GM10248 (cell line): Measurements from ENCODE around the gene SIGLEC6.

Source experiments
- CTCF ChIA-PET: fragments of 300-600 bp; sonication (Branson Sonifier 250); formaldehyde crosslinking; extraction: SDS; loops from one replicate; lab custom pipeline; 2021; ENCODE audit warnings: antibody characterized with exemption; lab: Yijun Ruan, JAX
- POLR2A ChIA-PET: fragments of 350-650 bp; sonication (Branson Sonifier 250); formaldehyde crosslinking; extraction: SDS; loops from one replicate; lab custom pipeline; 2020; ENCODE audit warnings: antibody characterized with exemption; lab: Yijun Ruan, JAX
- DNase-seq: peaks from one replicate; pipeline ENCODE4 v3.0.0; 2012; ENCODE audit errors: extremely low spot score
- CTCF ChIP-seq: IDR thresholded peaks from 2 replicates; pipeline ENCODE4 v1.5.1; 2012; ENCODE audit warnings: mild to moderate bottlenecking, low read depth; ENCODE audit errors: extremely low read depth, missing control alignments, control extremely low read depth

SIGLEC6 gene

GRCh38 chr19:51570962-51571575, 39.6 kb upstream of the SIGLEC6 start, which contains the start of gene ZNF175:
TSS of gene ZNF175 (plus strand) at chr19:51571283. CDS start at chr19:51573330, 2,047 bp downstream.
- ChIA-PET CTCF (interaction anchor here (1.1 kb wide), 1 partner anchor 37 kb away, joined by 4 read pairs; no protein-coding TSS in a partner anchor), POLR2A (no interaction called here)
- no peak for TF ChIP-seq CTCF
- peak; percentile 80 for DNase-seq

GRCh38 chr19:51568456-51568855, 37.0 kb upstream of the SIGLEC6 start:
- POLR2A ChIA-PET: no interaction called here
- no peak for TF ChIP-seq CTCF
- CTCF ChIA-PET: no interaction called here
- no peak for DNase-seq

GRCh38 chr19:51567583-51567982, 36.1 kb upstream of the SIGLEC6 start:
- ChIA-PET POLR2A (no interaction called here), CTCF (no interaction called here)
- no peak for DNase-seq
- TF ChIP-seq CTCF: no peak

- no peak for TF ChIP-seq CTCF
- no peak for DNase-seq
- ChIA-PET POLR2A (no interaction called here), CTCF (interaction anchor here (0.9 to 1.9 kb wide), 5 partner anchors 11 to 170 kb away, joined by 3 to 6 read pairs (median 4); no protein-coding TSS in a partner anchor)
These were observed 35.1 kb upstream of the SIGLEC6 start for GRCh38 chr19:51566489-51567100.

- POLR2A ChIA-PET: no interaction called here
- no peak for DNase-seq
- CTCF ChIA-PET: interaction anchor here (0.9 to 2.3 kb wide), 12 partner anchors 10 to 169 kb away, joined by 3 to 11 read pairs (median 4); no protein-coding TSS in a partner anchor
- no peak for TF ChIP-seq CTCF
These were observed 34.1 kb upstream of the SIGLEC6 start for GRCh38 chr19:51565583-51565982.

GRCh38 chr19:51564791-51565190, 33.3 kb upstream of the SIGLEC6 start:
- ChIA-PET CTCF (interaction anchor here (0.6 to 2.3 kb wide), 15 partner anchors 9 to 143 kb away, joined by 3 to 11 read pairs (median 3); no protein-coding TSS in a partner anchor), POLR2A (no interaction called here)
- TF ChIP-seq CTCF: peak; percentile 17
- peak; percentile 52 for DNase-seq
